Measurements from ENCODE around the gene PKN1.

DNA sequence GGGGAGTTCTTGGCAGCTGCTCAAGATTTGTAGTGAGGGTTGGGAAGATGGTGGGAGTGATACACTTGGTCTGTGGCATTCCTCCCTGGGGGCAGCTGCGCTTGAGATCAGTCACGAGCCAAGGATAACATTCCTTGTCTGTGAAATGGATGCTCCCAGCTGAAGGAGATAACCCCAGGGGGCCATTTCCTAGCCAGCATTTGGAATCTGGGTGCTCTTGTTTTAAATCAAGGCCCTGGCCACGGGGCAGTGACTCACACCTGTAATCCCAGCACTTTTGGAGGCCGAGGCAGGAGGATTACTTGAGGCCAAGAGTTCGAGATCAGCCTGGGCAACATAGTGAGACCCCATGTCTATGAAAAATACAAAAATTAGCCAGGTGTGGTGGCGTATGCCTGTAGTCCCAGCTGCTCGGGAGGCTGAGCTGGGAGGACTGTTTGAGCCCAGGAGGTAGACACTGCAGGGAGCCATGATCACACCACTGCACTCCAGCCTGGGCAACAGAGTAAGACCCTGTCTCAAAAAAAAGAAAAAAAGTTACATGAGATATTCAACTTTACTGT, 4.6 kb downstream of the PKN1 start:
- TF ChIP-seq CTCF (conservative IDR thresholded peaks at IDR 0.05; ENCODE audit: low read depth, low read length) (no peak), POLR2A (IDR thresholded peaks at IDR 0.05; ENCODE audit: low read depth, low read length) (no peak), MAFK (IDR thresholded peaks at IDR 0.05; ENCODE audit: low read depth, low read length) (no peak), NFE2L2 (IDR thresholded peaks at IDR 0.05; ENCODE audit: low read depth, low read length) (no peak), CHD1 (IDR thresholded peaks at IDR 0.05; ENCODE audit: low read depth, low read length) (no peak), BHLHE40 (IDR thresholded peaks at IDR 0.05; ENCODE audit: low read depth, low read length) (no peak), RCOR1 (IDR thresholded peaks at IDR 0.05; ENCODE audit: insufficient replicate concordance, low read length) (no peak), CEBPB (IDR thresholded peaks at IDR 0.05; ENCODE audit: low read depth, low read length) (no peak), SMC3 (IDR thresholded peaks at IDR 0.05; ENCODE audit: low read depth, low read length) (no peak), FOS (IDR thresholded peaks at IDR 0.05; ENCODE audit: low read depth, low read length) (no peak)

Data from IMR-90 (cell line).